Sigmoid colon (tissue), 4 donors: ENCODE measurements around the gene NPFFR1.

ENCODE experiments used
- EP300 ChIP-seq, 4 donors: sonication (generic); formaldehyde crosslinking; IDR thresholded peaks; one replicate each; pipeline ENCODE4 v1.6.1; 2017; ENCODE audit warnings: antibody characterized with exemption in 4 of 4
- POLR2A ChIP-seq, 2 donors: fragments of 450-650 bp; IDR thresholded peaks; one replicate each; pipeline ENCODE4 v1.6.1; 2016; ENCODE audit warnings: antibody characterized with exemption in 2 of 2, mild to moderate bottlenecking in 2 of 2, moderate library complexity in 2 of 2
- POLR2AphosphoS5 ChIP-seq, 4 donors: sonication (generic); formaldehyde crosslinking; IDR thresholded peaks; one replicate each; pipeline ENCODE4 v1.6.1; 2017; ENCODE audit warnings: antibody characterized with exemption in 4 of 4
- TF ChIP-seq, protein P1 (sequence below), 4 experiments: fragments of 450-650 bp in 3 of 4; fragments of 200-600 bp in 1 of 4; IDR thresholded peaks; one replicate each; pipeline ENCODE4 v1.5.1; 2016 to 2019; ENCODE audit warnings: antibody characterized with exemption in 4 of 4, mild to moderate bottlenecking in 3 of 4, moderate library complexity in 2 of 4

DNA sequence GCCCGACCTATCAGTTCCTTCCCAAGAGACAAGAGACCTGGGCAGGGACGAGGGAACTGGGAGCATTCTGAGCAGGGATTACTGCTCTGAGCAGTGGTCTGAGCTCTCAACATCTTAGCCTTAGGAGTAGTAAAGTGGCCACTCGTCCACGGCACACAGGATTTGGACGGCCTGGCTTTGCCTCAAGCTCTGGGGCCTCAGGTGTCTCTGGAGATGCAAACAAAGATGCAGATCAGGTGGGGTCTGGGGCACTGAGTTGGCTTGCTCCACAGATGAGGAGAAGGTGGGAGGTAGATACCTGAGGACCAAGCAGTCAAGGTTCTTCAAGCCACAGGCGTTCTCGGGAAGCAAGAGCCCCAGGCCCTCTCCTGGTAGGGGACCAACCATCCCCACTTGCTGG, 16.1 kb upstream of the NPFFR1 start:
- TF ChIP-seq EP300 (IDR thresholded peaks at IDR 0.05) (no peak), POLR2AphosphoS5 (IDR thresholded peaks at IDR 0.05) (no peak), POLR2A (IDR thresholded peaks at IDR 0.05) (no peak)
- TF ChIP-seq, protein P1, sequence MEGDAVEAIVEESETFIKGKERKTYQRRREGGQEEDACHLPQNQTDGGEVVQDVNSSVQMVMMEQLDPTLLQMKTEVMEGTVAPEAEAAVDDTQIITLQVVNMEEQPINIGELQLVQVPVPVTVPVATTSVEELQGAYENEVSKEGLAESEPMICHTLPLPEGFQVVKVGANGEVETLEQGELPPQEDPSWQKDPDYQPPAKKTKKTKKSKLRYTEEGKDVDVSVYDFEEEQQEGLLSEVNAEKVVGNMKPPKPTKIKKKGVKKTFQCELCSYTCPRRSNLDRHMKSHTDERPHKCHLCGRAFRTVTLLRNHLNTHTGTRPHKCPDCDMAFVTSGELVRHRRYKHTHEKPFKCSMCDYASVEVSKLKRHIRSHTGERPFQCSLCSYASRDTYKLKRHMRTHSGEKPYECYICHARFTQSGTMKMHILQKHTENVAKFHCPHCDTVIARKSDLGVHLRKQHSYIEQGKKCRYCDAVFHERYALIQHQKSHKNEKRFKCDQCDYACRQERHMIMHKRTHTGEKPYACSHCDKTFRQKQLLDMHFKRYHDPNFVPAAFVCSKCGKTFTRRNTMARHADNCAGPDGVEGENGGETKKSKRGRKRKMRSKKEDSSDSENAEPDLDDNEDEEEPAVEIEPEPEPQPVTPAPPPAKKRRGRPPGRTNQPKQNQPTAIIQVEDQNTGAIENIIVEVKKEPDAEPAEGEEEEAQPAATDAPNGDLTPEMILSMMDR (IDR thresholded peaks at IDR 0.05) = no peak
